DMS 273 (cell line): ENCODE measurements around the gene LMNB1.

Source experiments
- DNase-seq: peaks from one replicate; lab custom pipeline; 2025; ENCODE audit not compliant: unreplicated experiment; lab: John Stamatoyannopoulos, UW

LMNB1 gene

GRCh38 chr5:126883564-126884245 is 106.8 kb downstream of the LMNB1 start:
- no peak for DNase-seq

- DNase-seq: no peak
Measured at GRCh38 chr5:126884269-126884819, 107.4 kb downstream of the LMNB1 start.
